ENCODE data around the gene IFI27L1.

IFI27L1 gene

GRCh38 chr14:94088516-94088915 lies 7.4 kb downstream of the IFI27L1 start:
- H3K27ac ChIP-seq = no peak overlapping the region
- TF ChIP-seq, protein P1, sequence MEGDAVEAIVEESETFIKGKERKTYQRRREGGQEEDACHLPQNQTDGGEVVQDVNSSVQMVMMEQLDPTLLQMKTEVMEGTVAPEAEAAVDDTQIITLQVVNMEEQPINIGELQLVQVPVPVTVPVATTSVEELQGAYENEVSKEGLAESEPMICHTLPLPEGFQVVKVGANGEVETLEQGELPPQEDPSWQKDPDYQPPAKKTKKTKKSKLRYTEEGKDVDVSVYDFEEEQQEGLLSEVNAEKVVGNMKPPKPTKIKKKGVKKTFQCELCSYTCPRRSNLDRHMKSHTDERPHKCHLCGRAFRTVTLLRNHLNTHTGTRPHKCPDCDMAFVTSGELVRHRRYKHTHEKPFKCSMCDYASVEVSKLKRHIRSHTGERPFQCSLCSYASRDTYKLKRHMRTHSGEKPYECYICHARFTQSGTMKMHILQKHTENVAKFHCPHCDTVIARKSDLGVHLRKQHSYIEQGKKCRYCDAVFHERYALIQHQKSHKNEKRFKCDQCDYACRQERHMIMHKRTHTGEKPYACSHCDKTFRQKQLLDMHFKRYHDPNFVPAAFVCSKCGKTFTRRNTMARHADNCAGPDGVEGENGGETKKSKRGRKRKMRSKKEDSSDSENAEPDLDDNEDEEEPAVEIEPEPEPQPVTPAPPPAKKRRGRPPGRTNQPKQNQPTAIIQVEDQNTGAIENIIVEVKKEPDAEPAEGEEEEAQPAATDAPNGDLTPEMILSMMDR (conservative IDR thresholded peaks at IDR 0.05) = no peak
- no peak for TF ChIP-seq ZFX (IDR thresholded peaks at IDR 0.05)

DNA sequence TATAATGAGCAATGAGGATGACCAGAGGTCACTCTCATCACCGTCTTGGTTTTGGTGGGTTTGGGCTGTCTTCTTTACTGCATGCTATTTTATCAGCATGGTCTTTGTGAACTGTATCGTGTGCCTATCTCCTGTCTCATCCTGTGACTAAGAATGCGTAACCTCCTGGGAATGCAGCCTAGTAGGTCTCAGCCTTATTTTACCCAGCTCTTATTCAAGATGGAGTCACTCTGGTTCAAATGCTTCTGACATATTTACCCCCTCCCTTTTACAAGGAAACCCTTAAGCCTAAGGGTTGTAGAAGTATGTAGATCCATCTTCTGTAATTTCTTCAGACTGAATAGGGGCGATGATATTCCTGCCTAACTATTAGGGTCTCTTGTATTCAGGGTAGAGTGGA lies 8.4 kb downstream of the IFI27L1 start:
- TF ChIP-seq ZFX (IDR thresholded peaks at IDR 0.05) = no peak
- TF ChIP-seq, protein P1 (conservative IDR thresholded peaks at IDR 0.05) = no peak
- H3K27ac ChIP-seq = no peak overlapping the region

DNA sequence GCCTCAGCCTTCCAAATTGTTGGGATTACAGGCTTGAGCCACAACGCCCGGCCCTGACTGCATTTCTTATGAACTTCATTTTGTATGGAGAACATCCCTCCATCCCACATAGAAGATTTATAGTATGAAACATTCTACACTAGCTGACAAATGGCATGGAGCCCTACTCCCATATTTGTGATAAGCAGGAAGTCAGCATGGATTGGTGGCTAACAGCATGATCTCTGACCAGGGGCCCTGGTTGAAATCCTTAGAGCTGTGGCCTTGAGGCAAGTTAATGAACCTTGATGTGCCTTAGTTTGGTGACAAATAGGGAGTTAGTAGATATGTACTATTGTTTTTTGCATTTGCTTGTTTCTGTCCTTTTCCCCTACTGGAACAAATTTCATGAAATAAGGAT lies 12.3 kb downstream of the IFI27L1 start:
- no peak overlapping the region for H3K27ac ChIP-seq
- no peak for TF ChIP-seq ZFX (IDR thresholded peaks at IDR 0.05)
- TF ChIP-seq, protein P1 (conservative IDR thresholded peaks at IDR 0.05) = no peak

DNA sequence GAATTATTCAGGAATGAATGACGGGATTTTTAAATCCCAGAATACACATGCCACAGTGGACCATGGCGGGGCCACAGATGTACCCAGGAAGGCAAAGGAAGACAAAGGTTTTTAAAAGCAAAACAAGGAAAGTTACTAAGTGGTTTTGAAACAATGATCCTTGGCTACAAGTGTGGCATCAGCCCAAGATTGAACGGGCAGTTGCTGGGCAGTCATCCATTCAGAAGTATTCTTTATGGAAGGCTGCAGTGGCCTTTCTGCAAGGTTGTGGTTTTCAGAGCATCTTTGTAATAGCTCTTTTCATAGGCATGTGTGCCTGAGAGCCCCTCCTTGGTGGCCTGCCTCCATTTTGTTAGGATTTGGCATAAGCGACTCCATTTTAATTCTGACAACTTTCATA lies 16.0 kb downstream of the IFI27L1 start:
- TF ChIP-seq ZFX (IDR thresholded peaks at IDR 0.05) = no peak
- TF ChIP-seq, protein P1 (conservative IDR thresholded peaks at IDR 0.05) = no peak
- no peak overlapping the region for H3K27ac ChIP-seq

DNA sequence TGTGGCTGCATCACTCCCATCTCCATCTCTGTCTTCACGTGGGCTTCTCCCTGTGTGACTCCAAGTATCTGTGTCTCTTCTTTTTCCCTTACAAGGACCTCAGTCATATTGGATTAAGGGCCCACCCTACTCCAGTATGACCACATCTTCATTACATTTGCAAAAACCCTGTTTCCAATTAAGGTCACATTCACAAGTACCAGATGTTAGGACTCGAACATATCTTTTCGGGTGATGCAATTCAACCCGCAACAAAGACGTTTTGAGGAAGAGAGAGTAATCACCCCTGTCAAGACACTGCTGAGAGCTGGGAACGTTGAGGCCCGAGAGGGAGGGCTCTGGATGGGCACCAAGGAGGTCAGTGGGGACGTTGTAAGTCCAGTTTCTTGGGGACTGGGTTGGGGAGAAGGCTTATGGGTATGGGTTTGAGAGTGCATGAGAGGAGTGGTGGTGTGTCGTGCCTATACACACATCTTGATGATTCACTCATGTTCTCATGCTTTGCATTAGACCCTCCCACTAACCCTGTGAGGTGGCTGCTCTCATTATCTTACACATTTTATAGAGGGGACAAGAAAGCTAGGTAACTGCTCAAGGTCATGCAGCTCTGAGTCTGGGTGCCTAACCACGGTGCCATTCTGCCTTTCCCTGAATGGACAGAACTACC lies 17.3 kb downstream of the IFI27L1 start:
- TF ChIP-seq, protein P1 (conservative IDR thresholded peaks at IDR 0.05) = no peak
- TF ChIP-seq ZFX (IDR thresholded peaks at IDR 0.05) = no peak
- no peak overlapping the region for H3K27ac ChIP-seq

- no peak for TF ChIP-seq ZFX (IDR thresholded peaks at IDR 0.05)
- TF ChIP-seq, protein P1 (conservative IDR thresholded peaks at IDR 0.05) = no peak
- no peak overlapping the region for H3K27ac ChIP-seq
These were observed 17.9 kb downstream of the IFI27L1 start for GRCh38 chr14:94099006-94099405.

DNA sequence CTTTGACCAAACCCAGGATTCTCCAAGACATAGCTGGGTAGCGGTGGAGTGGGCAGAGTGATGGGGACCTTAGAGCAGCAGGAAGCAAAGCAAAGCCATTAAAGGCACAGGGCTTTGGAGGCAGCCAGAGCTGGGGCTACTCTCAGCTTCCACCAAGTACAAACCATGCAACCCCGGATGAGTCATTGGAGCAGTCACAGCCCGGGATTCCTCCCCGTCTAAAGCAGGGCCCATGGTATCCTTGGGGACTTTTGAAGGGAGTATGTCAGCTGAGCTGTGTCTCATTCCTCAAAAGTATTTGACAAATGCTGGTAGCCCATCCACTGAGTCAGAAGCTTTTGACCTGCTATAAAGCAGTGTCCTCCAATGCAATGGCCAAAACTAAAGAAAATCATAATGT lies 19.7 kb downstream of the IFI27L1 start:
- TF ChIP-seq, protein P1 (conservative IDR thresholded peaks at IDR 0.05) = no peak
- H3K27ac ChIP-seq = no peak overlapping the region

Measured in C4-2B (cell line).